A673 (cell line): ENCODE results near the gene SEC11C. TPM values are rescaled to one million over a fixed set of nuclear protein-coding genes. Genes with fewer than 3 reads are reported as not detected.

ENCODE experiments used
- BruUV-seq: library from RNA; stranded (reverse); fragments of 400-500 nt; replicated peaks from 2 replicates; lab custom pipeline; 2021; lab: Mats Ljungman, UMichigan
- CTCF ChIA-PET: fragments of 300-600 bp; sonication (Branson Sonifier 250); formaldehyde crosslinking; loops from one replicate; lab custom pipeline; 2022; ENCODE audit warnings: antibody characterized with exemption; lab: Charles Lee
- POLR2A ChIA-PET: fragments of 300-600 bp; sonication (Branson Sonifier 250); formaldehyde crosslinking; loops from one replicate; lab custom pipeline; 2022; ENCODE audit warnings: antibody characterized with exemption; ENCODE audit not compliant: low non-redundant PET; lab: Charles Lee
- DNase-seq: peaks from one replicate; pipeline ENCODE4 v3.0.0-alpha.2; 2015; ENCODE audit warnings: low spot score
- H3K27ac ChIP-seq: fragments of 200-600 bp; sonication (generic); 2 replicates; pipeline ENCODE4 v1.5.1; 2016; ENCODE audit warnings: mixed run types, low read depth, mild to moderate bottlenecking, mixed read lengths, antibody characterized with exemption, low read length; ENCODE audit not compliant: poor library complexity, severe bottlenecking
- H3K27me3 ChIP-seq: fragments of 200-600 bp; sonication (generic); replicated peaks from 2 replicates; pipeline ENCODE4 v1.6.1; 2017; ENCODE audit warnings: mixed run types, low read depth, mild to moderate bottlenecking, mixed read lengths, antibody characterized with exemption, low read length; ENCODE audit not compliant: insufficient read depth, poor library complexity
- H3K36me3 ChIP-seq: fragments of 200-600 bp; sonication (generic); 2 replicates; pipeline ENCODE4 v1.6.1; 2016; ENCODE audit warnings: mixed run types, mild to moderate bottlenecking, mixed read lengths, antibody characterized with exemption, low read length; ENCODE audit not compliant: insufficient read depth, poor library complexity, severe bottlenecking
- H3K4me1 ChIP-seq: fragments of 200-600 bp; sonication (generic); 2 replicates; pipeline ENCODE4 v1.6.1; 2017; ENCODE audit warnings: mixed run types, mild to moderate bottlenecking, mixed read lengths, antibody characterized with exemption, low read length; ENCODE audit not compliant: insufficient read depth, poor library complexity, severe bottlenecking
- H3K4me3 ChIP-seq: fragments of 200-600 bp; sonication (generic); 2 replicates; pipeline ENCODE4 v1.5.1; 2016; ENCODE audit warnings: low read depth, mixed run types, mild to moderate bottlenecking, mixed read lengths, low read length; ENCODE audit not compliant: poor library complexity, severe bottlenecking
- H3K9me3 ChIP-seq: fragments of 200-600 bp; sonication (generic); 2 replicates; pipeline ENCODE4 v1.6.1; 2016; ENCODE audit warnings: mixed run types, low read depth, mild to moderate bottlenecking, mixed read lengths, antibody characterized with exemption, low read length; ENCODE audit not compliant: poor library complexity, severe bottlenecking
- EZH2 ChIP-seq: fragments of 200-600 bp; sonication (generic); IDR thresholded peaks from 2 replicates; pipeline ENCODE4 v1.6.1; 2017; ENCODE audit warnings: borderline replicate concordance, low read depth, mild to moderate bottlenecking, mixed read lengths, antibody characterized with exemption, low read length; ENCODE audit not compliant: poor library complexity, severe bottlenecking
- intact Hi-C: fragments of 100-400 bp; cut with micrococcal nuclease; formaldehyde crosslinking; loops from one replicate; pipeline ENCODE4 v1.10.0; 2022; ENCODE audit not compliant: unreplicated experiment
- total RNA-seq: library from RNA; stranded (reverse); gene quantifications from 2 replicates; pipeline ENCODE4 v1.2.3, GENCODE V29; 2021
- TF ChIP-seq, protein P1 (sequence below): fragments of 300-800, 200-600 bp; sonication (generic); conservative IDR thresholded peaks from 2 replicates; pipeline ENCODE4 v1.5.1; 2017; ENCODE audit warnings: low read depth, mild to moderate bottlenecking, antibody characterized with exemption, low read length, moderate library complexity, mixed read lengths

Gene SEC11C
- total RNA-seq, 1 experiment from 2014 or later: 355 TPM

DNA sequence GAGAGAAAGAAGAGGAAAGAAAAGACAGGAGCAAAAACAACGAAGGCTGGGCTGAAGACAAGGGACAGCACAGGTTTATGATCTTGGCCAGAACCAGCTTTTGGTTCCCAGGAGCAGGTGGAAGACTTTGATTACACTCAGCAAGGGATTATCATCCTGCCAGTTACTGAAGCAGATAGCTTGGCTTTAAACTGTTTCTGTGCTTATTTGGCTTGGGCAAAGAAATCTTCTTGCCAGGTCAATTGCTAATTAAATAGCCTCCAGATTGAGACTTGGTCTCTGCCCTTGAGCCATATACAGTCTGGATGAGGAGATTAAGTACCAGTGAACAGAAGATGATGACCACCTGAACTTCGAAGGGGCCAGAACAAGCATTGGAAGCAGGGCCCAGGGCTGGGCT is 58.0 kb downstream of the SEC11C start:
- DNase-seq: no peak
- TF ChIP-seq, protein P1, sequence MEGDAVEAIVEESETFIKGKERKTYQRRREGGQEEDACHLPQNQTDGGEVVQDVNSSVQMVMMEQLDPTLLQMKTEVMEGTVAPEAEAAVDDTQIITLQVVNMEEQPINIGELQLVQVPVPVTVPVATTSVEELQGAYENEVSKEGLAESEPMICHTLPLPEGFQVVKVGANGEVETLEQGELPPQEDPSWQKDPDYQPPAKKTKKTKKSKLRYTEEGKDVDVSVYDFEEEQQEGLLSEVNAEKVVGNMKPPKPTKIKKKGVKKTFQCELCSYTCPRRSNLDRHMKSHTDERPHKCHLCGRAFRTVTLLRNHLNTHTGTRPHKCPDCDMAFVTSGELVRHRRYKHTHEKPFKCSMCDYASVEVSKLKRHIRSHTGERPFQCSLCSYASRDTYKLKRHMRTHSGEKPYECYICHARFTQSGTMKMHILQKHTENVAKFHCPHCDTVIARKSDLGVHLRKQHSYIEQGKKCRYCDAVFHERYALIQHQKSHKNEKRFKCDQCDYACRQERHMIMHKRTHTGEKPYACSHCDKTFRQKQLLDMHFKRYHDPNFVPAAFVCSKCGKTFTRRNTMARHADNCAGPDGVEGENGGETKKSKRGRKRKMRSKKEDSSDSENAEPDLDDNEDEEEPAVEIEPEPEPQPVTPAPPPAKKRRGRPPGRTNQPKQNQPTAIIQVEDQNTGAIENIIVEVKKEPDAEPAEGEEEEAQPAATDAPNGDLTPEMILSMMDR: no peak
- no peak for TF ChIP-seq EZH2
- H3K27me3 ChIP-seq: no peaks in the 10 kb centered on the region
- intact Hi-C loops: no loop called here
- no peak overlapping the region for H3K4me3 ChIP-seq
- H3K4me1 ChIP-seq: peaks cover 36% of the 10 kb centered on the region
- no peaks in the 10 kb centered on the region for H3K9me3 ChIP-seq
- no peak overlapping the region for H3K27ac ChIP-seq
- no peaks in the 10 kb centered on the region for H3K36me3 ChIP-seq
- POLR2A ChIA-PET: no interaction called here
- CTCF ChIA-PET: no interaction called here
- no TSS peak for BruUV-seq

DNA sequence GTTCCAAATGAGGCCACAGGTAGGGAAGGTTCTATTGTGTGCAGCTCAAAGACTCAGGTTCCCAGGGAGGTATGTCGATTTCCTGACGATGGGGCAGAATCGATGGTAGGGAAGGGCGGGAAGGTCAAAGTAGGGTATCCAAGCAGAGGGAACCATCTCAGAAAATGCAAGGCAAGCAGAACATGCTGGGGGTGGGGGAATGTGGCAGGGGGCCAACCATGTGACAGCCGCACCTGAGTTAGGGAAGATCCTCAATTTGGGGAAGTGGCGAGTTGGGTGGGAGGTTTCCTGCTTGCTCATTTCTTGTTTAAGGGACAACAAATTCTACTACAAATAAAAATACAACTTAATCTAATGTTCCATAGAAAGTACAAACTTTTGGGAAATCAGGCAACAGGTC is 58.5 kb downstream of the SEC11C start:
- ChIA-PET POLR2A (no interaction called here), CTCF (no interaction called here)
- no peaks in the 10 kb centered on the region for H3K9me3 ChIP-seq
- H3K27ac ChIP-seq: no peak overlapping the region
- H3K27me3 ChIP-seq: no peaks in the 10 kb centered on the region
- H3K4me1 ChIP-seq: peaks cover 36% of the 10 kb centered on the region
- DNase-seq: no peak
- TF ChIP-seq, protein P1: no peak
- no peak overlapping the region for H3K4me3 ChIP-seq
- no peaks in the 10 kb centered on the region for H3K36me3 ChIP-seq
- intact Hi-C loops: no loop called here
- BruUV-seq: no TSS peak

DNA sequence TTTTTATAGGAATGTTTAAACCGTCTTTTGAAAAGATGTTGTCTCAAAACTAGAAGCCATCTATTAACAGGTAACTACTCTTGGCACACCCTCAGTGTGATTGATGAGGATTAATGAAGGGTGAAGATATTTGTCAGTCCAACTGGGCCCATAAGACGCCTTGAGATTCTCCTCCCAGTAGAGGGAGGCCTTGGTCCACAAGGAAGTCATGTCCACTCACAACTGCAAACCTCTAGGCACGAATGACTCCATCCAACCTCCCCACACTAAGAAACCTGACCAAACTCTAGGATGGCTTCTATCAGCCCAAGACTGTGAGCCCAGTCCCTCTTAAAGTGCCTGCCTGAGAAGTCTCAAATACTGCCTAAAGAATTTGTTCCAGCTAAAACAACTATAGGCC is 61.1 kb downstream of the SEC11C start:
- Histone ChIP-seq H3K27ac (peak overlapping the region; percentile 9), H3K9me3 (no peaks in the 10 kb centered on the region), H3K36me3 (no peaks in the 10 kb centered on the region), H3K4me1 (peaks cover 50% of the 10 kb centered on the region), H3K4me3 (no peak overlapping the region), H3K27me3 (no peaks in the 10 kb centered on the region)
- intact Hi-C loops: loop anchor here (5.0 kb wide), 1 partner anchor 202 kb away; no protein-coding TSS in a partner anchor
- no TSS peak for BruUV-seq
- CTCF ChIA-PET: interaction anchor here (0.7 kb wide), 1 partner anchor 91 kb away, joined by 4 read pairs; no protein-coding TSS in a partner anchor
- no peak for TF ChIP-seq EZH2
- TF ChIP-seq, protein P1: peak; percentile 53
- POLR2A ChIA-PET: no interaction called here
- DNase-seq: peak; percentile 61
